GM21529 (cell line): ENCODE data around the gene ONECUT3.
"Not testable (repeated sequence)": the region's sequence is repeated elsewhere in the genome, so short reads cannot be mapped to it uniquely, and the experiment has no call there.

Experiments used
- ATAC-seq: cut with Tn5 transposase; IDR thresholded peaks from one replicate; pipeline ENCODE4 v1.9.1; 2021; ENCODE audit not compliant: unreplicated experiment

ONECUT3 gene

GRCh38 chr19:1752757-1753728 lies at the start of gene ONECUT3:
Gene ONECUT3 (plus strand): TSS chr19:1753506. CDS start chr19:1753663, 157 bp downstream.
- no peak for ATAC-seq

GRCh38 chr19:1704339-1704738 lies 49.0 kb upstream of the ONECUT3 start:
- no peak for ATAC-seq

GRCh38 chr19:1705367-1705766 lies 47.9 kb upstream of the ONECUT3 start:
- no peak for ATAC-seq

GRCh38 chr19:1706646-1707045 lies 46.7 kb upstream of the ONECUT3 start:
- ATAC-seq: not testable (repeated sequence)

GRCh38 chr19:1707240-1707639 lies 46.1 kb upstream of the ONECUT3 start:
- ATAC-seq: no peak

- ATAC-seq: no peak
These were observed 40.1 kb upstream of the ONECUT3 start for GRCh38 chr19:1713170-1713569.

- ATAC-seq: no peak
These were observed 37.8 kb upstream of the ONECUT3 start for GRCh38 chr19:1715540-1715939.

- ATAC-seq: no peak
These were observed 35.9 kb upstream of the ONECUT3 start for GRCh38 chr19:1717200-1717969.

- no peak for ATAC-seq
These were observed 35.4 kb upstream of the ONECUT3 start for GRCh38 chr19:1717970-1718264.

GRCh38 chr19:1718420-1719291 lies 34.6 kb upstream of the ONECUT3 start:
- no peak for ATAC-seq

- ATAC-seq: no peak
These were observed 33.8 kb upstream of the ONECUT3 start for GRCh38 chr19:1719519-1719918.

- no peak for ATAC-seq
These were observed 33.1 kb upstream of the ONECUT3 start for GRCh38 chr19:1720237-1720636.

GRCh38 chr19:1725100-1726064 lies 27.9 kb upstream of the ONECUT3 start:
- no peak for ATAC-seq

- ATAC-seq: no peak
These were observed 24.3 kb upstream of the ONECUT3 start for GRCh38 chr19:1728816-1729567.

GRCh38 chr19:1729568-1729925 lies 23.8 kb upstream of the ONECUT3 start:
- ATAC-seq: no peak

GRCh38 chr19:1730157-1730556 lies 23.1 kb upstream of the ONECUT3 start:
- ATAC-seq: no peak

GRCh38 chr19:1734321-1734966 lies 18.9 kb upstream of the ONECUT3 start:
- no peak for ATAC-seq

GRCh38 chr19:1736280-1736679 lies 17.0 kb upstream of the ONECUT3 start:
- no peak for ATAC-seq

- ATAC-seq: no peak
These were observed 16.4 kb upstream of the ONECUT3 start for GRCh38 chr19:1736927-1737326.
